ENCODE measurements around the gene FAM180B.

FAM180B gene

DNA sequence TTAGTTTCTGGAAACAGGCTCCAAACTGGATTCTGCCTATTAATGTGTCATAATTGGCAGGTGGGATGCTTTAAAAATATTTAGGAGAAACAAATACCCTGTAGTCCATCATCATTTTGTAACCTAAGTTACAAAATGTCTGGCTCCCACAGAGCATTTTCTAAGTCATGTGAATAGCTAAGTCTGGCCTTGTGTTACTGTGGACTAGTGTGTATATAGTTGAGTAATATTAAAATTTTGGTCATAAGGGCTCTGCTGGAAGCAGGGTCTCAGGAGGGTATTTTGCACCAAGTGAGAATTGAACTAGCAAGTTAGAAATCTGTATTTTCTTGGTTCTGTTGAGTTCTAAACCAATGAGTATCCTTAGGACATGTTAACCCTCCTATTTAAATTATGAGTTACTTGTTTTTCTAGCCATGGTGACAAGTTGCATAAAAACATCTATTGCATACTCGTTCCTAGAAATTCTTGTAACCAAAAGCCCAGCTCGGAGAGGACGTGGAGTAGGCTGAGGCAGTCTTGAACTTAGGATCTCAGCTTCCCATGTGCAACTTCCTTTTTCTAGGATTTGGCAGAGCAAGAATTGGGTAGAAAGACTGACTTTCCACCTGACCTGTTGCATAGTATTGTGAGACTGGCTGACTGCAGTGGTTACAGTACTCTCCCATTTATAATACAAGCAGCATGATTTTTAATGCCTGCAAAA is 15.7 kb upstream of the FAM180B start:
- no peak for DNase-seq

DNA sequence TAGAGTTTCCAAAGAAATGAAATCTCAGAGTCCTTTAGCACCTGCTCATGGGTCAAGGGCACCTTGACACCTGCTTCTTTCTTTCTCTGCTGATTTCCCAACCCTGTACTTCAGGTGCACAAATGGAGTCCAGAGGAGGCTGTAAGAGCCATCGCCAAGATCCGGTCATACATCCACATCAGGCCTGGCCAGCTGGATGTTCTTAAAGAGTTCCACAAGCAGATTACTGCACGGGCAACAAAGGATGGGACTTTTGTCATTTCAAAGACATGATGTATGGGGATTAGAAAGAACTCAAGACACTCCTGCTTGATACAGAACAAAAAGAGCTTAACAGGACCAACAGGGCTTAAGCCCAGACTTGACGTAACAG is 15.1 kb upstream of the FAM180B start:
- no peak for DNase-seq

- DNase-seq, result no peak
Observed at GRCh38 chr11:47571895-47572294, 14.6 kb upstream of the FAM180B start.

GRCh38 chr11:47572715-47573255 is 13.7 kb upstream of the FAM180B start:
- DNase-seq, result no peak

DNA sequence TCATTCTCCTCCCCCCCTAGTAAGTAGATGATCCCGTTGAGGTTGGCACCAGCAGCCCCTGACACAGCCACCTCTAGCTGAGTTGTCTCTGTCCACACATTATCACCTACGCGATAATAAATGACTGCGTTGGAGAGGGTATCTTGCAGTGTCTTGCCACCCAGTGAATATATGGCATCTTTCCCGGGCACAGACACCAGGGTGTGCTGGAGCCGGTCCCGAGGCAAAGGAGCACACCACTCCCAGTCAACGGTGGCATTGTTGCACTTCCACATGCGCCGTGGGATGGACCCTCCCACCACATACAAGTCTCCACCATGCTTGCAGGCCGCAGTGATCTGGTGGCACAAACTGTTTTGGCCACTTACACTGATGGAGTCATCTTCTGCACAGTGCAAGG is 13.2 kb upstream of the FAM180B start:
- DNase-seq, result no peak

DNA sequence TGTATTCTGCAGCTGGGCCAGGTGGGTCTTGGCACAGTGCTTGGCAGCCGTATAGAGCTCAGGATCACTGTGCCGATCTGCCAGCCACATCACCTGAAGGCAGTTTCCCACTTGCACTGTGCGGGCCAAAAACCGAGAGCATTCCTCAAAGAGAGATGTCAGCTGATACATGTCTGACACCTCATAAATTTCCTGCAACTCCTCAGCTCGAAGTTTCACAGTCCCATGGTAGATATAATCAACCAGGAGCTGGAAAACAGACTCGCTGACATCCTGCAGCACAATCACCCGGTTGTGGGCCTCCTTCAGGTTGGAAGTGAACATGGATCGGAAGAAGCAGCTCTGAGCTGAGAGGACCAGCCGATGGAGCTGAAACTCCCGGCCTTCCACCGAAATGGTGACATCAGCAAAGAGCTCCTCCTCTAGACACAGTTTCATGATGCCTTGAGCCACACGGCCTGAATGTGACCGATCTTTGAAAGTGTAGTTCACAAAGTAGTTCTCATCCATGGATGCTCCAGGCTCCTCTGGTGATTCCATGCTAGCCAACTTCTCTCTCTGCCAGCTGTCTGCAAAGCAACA is 8.9 kb upstream of the FAM180B start:
- no peak for DNase-seq

- peak; percentile 89 to 94 for DNase-seq
Observed at GRCh38 chr11:47578524-47579494, 7.7 kb upstream of the FAM180B start, which contains the start of the genes KBTBD4 and NDUFS3. Gene KBTBD4, minus strand, starts transcription at chr11:47578970. Its CDS starts 19 bp downstream, at chr11:47578951. Gene NDUFS3, plus strand, starts transcription at chr11:47579074. Its CDS starts 18 bp downstream, at chr11:47579092.

DNA sequence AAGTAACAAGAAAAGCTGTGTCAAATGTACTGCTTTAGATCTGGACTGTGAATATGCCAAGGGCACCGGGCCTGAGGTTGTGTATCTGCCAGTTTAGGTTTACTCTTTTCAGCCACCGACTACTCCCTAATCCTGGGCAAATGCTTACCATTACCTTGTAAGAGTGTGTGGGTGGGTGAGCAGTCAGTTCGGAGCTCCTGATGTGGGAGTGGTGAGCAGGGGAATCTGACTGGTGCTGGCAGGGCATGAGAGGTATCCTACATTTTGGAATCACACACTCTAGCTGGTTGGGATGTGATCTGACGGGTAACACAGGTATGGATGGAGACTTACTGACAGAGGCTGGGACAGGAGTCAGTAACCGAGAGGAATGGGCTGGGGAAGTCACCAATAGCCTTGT is 2.6 kb upstream of the FAM180B start:
- no peak for DNase-seq

- DNase-seq, result no peak
Observed at GRCh38 chr11:47587039-47587716, 700 bp downstream of the FAM180B start.

DNA sequence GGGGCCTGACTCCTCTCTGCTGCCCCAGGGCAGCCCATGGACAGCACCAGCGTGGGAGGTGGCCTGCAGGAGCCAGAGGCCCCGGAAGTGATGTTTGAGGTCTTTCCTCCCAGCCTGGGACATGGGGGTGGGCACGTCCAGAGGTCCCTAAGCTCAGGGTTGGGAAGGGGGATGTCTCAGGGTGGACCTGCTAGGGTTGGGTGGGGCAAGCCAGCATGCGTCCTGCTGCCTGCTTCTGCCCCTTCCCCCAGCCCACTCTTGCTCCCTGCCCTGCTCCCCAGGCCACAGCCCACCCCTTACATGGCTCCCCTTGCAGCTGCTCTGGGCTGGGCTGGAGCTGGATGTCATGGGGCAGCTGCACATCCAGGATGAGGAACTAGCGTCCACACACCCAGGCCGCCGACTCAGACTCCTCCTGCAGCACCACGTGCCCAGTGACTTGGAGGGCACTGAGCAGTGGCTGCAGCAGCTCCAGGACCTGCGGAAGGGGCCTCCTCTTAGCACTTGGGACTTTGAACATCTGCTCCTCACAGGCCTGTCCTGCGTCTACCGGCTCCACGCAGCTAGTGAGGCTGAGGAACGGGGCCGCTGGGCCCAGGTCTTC is 1.3 kb downstream of the FAM180B start:
- no peak for DNase-seq

- DNase-seq, result no peak
Observed at GRCh38 chr11:47589118-47589517, 2.6 kb downstream of the FAM180B start.

DNA sequence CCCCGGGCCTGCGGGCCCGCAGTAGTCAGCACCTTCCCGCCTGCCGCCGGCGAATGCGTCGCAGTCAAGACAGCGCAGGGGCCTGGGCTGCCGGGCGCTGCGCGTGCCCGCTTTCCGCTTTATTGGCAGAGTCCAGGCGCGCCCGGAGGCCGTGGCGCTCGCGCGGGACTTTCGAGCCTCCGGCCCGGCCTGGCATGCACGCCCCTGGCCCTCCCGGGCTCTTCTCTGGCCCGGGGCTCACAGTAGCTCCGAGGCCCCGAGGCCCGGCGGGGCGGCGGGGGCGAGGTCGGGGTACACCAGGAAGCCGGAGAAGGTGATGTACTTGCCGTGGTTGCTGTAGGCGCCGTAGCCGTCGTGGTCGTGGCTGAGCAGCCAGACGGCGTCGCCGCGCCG is 3.1 kb downstream of the FAM180B start:
- DNase-seq, result no peak

DNA sequence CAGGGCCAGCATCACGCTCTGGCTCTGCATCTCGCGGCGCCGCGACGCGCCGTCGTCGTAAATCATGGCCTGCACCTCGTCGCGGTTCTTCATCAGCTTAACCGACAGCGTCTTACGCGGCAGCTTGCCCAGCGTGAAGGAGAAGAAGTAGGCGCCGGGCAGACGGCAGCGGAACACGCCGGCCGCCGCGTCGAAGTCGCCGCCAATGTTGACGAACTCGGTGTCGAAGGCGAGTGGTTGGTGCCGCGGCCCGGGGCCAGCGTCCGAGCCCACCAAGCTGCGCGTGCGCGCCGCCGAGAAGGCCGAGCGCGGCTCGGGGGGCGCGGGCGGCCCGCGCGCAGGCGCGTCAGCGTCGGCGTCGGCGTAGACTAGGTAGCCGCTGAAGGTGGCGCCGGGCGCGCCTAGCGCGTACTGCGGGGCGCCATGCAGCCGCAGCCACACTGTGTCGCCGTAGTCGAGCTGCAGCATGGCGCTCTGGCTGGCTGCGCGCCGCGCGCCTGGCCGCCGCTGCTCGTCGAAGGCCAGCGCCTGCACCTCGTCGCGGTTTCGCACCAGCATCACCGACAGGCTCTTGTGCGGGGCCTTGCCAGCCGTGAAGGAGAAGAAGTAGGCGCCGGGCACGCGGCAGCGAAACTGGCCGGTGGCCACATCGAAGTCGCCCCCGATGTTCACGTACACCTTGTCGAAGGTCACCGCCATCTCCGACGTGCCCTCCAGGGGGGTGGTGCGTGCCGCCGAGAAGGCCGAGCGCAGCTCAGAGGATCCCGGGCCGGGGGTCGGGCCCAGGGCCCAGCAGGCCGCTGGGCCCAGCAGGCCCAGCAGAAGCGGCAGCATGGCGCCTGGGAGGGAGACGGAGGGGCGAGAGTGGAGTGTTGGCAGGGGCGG is 3.7 kb downstream of the FAM180B start:
- no peak for DNase-seq

DNA sequence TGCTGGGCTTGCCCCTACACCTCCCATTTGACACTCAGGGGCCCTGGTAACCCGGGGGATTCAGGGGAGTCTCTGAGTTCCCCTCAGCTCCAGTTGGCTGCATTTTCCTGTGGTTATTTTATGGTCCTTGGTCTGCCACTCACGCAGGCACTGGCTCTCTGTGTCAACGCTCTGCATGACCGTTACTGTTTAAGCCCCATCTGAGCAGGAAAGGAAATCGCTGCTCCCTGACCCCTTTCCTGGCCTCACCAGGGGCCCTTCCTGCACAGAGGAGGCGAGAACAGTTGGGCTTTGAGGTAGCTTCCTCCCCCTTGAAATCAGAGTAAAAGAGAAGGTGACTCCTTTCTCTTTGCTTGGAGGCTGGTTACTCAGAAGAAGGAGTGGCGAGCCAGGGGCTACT is 5.3 kb downstream of the FAM180B start:
- no peak for DNase-seq

DNA sequence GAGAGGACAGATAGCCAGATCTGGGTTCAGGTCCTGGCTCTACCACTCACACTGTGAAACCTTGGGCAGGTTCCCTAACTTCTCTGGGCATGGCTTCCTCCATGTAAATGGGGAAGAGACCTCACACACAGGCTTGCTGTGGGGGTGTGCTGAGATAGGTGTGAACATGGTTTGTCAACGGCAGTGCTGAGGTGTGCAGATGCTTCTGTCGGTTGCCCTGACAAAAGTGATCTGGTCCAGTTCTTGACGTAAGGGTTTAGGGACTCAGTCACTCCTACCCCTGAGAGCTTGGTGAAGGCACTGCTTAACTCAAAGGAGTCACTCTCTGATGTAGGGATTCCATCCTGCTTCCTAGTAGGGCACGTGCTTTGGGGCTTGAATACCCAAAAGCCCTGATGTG is 5.8 kb downstream of the FAM180B start:
- DNase-seq, result no peak

DNA sequence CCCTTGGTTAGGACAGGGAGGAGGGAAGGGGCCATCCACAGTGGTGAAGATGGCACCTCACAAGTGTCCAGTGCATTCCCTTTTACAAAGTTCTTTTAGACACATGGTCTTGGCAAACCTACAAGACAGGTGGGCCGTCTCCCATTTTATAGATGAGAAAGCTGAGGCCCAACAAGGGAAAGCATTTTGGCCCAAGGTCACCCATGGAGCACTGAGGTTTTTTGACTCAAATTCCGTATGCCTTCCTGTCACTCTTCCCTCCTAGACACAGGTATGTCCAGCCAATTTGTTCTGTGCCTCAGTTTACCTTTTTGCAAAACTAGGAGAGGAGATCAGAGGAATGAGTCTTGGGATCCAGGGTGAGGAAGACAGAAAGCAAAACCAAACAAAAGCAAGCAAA is 6.5 kb downstream of the FAM180B start:
- DNase-seq, result no peak

DNA sequence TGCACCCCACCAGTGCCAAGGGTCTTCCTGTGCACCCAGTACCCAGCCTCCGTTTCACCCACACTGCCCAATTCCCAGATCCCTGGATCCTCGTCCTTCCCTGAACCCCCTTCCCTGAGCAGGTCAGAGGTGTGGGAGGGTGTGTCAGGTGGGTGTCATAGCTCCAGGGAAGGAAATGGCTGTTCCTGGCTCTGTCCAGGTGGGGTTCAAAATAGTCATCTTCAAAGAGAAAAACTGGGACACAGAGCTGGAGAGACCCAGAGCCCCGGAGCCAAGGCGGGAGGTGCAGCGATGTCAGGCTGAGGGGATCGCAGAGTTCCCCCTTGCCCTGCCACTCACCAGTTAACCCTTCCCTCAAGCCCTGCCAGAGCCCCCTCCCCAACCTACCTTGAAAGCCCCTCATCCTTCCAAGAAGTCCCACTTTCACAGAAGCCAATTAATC is 7.0 kb downstream of the FAM180B start:
- DNase-seq, result no peak

DNA sequence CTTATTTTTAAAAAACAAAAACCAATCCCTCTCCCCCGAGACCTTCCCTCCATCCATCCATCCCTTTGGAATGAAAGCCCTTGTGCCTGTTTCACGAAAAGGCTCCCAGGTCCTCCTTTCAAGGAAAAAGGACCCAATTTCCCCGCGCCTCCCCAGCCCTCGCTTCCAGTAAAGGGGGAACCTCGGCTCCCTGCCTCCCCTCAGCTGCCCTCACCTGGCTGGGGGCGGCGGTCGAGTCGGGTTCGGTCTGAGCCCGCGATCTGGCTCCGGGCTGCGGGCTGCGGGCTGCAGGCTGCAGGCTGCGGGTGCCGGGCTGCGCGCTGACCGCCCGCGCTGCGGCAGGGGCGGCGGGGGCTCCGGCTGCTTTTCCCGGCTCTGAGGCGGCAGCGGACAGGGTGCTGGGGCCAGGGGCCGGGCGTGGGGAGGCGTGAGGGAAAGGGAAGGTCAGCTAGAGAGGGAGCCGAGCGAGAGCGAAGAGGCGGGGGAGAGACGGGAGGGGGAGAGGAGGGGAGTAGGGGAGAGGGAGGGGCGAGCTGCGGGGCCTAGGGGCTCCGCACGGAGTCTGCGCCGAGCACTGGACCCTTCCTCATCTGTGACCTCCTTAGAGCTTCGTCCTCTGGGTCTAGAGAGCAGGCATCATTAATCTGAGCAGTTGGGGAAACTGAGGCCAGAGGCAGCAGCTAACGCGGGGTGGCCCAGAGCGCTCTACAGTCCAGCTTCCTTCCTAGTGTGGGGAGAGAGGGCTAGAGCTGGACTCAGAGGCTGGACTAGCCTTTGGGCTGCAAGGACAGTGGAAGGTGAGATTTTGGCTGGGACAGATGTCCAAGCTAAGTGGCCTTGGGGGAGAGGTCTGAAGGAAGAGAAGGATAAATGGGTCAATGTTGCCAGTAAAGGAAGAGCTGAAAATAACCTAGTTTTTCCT is 7.7 kb downstream of the FAM180B start, which contains the start of gene C1QTNF4:
TSS of gene C1QTNF4 (minus strand) at position 478 of the 922 bp plus-strand sequence. CDS start 3,601 bp downstream, outside the sequence.
- DNase-seq, result no peak

DNA sequence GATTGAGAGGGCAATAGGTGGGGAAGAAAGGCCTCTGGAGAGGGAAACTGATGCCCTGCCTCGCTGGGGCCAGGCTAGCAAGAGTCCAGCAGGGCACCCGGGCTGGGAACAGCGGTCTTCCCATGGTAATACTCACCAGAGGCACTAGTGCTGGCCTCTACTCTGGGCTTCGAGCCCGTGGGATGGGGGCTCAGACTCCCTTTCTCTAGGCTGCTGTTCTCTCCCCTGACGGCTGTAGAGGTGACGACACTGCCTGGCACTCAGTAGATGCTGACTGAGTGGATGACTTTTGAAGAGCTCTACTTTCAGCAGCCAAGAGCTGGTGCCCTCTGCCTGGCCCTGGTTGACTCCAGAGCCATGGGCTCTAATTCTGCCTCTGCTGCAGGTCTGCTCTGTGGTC is 8.6 kb downstream of the FAM180B start:
- DNase-seq, result no peak

DNA sequence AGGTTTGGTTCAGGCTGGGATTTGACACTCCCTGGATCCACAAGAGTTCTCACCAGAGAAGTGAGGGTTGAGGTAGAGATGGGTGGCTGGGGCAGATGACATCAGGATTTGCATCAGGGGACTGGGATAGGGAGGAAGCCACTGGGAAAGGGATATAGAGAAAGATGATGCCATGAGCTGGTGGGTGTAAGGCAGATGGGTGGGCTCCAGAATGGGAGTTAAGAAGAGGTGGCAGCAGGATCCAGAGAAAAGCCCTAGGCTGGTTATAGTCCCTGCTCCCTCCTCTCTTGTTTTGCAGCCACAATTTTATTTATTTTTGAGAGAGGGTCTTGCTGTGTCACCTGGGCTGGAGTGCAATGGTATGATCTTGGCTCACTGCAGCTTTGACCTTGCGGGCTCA is 9.5 kb downstream of the FAM180B start:
- no peak for DNase-seq
